Neural cell (in vitro differentiated cells): ENCODE measurements around the gene ENPP1.

Source experiments
- EP300 ChIP-seq: fragments of 450-650 bp; conservative IDR thresholded peaks from 2 replicates; pipeline ENCODE4 v1.6.1; 2014; ENCODE audit warnings: antibody characterized with exemption, mild to moderate bottlenecking, moderate library complexity; ENCODE audit not compliant: poor library complexity, severe bottlenecking
- EZH2 ChIP-seq: fragments of 200-600, 300-800 bp; shearing (Covaris generic), sonication (generic); IDR thresholded peaks from 2 replicates; pipeline ENCODE4 v1.6.1; 2014; ENCODE audit warnings: antibody characterized with exemption, low read length, borderline replicate concordance, mild to moderate bottlenecking; ENCODE audit not compliant: insufficient read depth, poor library complexity, severe bottlenecking
- RAD21 ChIP-seq: fragments of 450-650 bp; conservative IDR thresholded peaks from 2 replicates; pipeline ENCODE4 v1.6.1; 2014; ENCODE audit warnings: antibody characterized with exemption, mild to moderate bottlenecking, moderate library complexity
- TF ChIP-seq, protein P1 (sequence below): fragments of 450-650 bp; IDR thresholded peaks from 2 replicates; pipeline ENCODE4 v1.5.1; 2014; ENCODE audit warnings: antibody characterized with exemption, mild to moderate bottlenecking, moderate library complexity; ENCODE audit not compliant: poor library complexity, severe bottlenecking

DNA sequence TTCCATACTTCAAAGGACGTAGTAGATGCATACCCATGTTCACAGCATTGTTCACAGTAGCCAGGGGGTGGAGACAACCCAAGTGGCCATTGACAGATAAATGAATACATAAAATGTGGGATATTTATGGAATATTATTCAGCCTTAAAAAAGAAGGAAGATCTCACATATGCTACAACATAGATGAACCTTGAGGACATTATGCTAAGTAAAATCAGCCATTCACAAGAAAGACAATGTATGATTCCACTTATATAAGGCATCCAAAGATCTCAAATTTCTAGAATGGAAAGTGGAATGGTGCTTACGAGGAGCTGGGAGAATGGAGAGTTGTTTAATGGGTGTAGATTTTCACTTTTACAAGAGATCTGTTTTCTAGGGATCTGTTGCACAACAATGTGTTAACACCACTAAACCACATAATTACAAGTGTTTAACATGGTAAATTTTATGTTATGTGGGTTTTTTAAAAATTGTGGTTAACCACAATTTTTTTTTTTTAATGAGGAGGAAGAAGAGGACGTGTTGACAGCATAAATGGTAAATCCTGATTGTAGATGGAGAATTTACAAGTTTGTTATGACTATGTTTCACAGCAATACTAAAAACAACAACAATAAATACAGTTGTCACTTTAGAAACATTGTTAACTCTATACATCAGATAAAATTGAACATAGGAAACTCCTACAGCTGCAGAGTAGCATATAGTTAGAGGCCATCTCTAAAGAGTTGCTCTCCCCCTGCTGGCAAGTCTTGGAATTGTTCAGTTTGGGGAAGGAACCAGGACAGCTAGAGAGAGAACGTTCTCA is 101.8 kb downstream of the ENPP1 start:
- TF ChIP-seq, protein P1, sequence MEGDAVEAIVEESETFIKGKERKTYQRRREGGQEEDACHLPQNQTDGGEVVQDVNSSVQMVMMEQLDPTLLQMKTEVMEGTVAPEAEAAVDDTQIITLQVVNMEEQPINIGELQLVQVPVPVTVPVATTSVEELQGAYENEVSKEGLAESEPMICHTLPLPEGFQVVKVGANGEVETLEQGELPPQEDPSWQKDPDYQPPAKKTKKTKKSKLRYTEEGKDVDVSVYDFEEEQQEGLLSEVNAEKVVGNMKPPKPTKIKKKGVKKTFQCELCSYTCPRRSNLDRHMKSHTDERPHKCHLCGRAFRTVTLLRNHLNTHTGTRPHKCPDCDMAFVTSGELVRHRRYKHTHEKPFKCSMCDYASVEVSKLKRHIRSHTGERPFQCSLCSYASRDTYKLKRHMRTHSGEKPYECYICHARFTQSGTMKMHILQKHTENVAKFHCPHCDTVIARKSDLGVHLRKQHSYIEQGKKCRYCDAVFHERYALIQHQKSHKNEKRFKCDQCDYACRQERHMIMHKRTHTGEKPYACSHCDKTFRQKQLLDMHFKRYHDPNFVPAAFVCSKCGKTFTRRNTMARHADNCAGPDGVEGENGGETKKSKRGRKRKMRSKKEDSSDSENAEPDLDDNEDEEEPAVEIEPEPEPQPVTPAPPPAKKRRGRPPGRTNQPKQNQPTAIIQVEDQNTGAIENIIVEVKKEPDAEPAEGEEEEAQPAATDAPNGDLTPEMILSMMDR, result peak; percentile 74
- TF ChIP-seq EZH2 (no peak), RAD21 (peak; percentile 60), EP300 (no peak)
